RWPE1 (cell line): ENCODE results near the gene OARD1.

Source experiments
- CTCF ChIA-PET: fragments of 350-600 bp; sonication (Branson Sonifier 250); formaldehyde crosslinking; extraction: SDS; loops from one replicate; lab custom pipeline; 2021; lab: Yijun Ruan, JAX
- POLR2A ChIA-PET: fragments of 400-600 bp; formaldehyde crosslinking; extraction: SDS; loops from one replicate; lab custom pipeline; 2020; ENCODE audit warnings: antibody characterized with exemption; ENCODE audit not compliant: low non-redundant PET; lab: Yijun Ruan, JAX
- DNase-seq: peaks from one replicate; pipeline ENCODE4 v3.0.0; 2012; ENCODE audit warnings: low spot score
- H3K27ac ChIP-seq: fragments of 450-650 bp; 2 replicates; pipeline ENCODE4 v1.5.1; 2017
- TF ChIP-seq, protein P1 (sequence below): fragments of 450-650 bp; conservative IDR thresholded peaks from 2 replicates; pipeline ENCODE4 v1.5.1; 2017; ENCODE audit warnings: low read depth, mild to moderate bottlenecking

Gene OARD1

DNA sequence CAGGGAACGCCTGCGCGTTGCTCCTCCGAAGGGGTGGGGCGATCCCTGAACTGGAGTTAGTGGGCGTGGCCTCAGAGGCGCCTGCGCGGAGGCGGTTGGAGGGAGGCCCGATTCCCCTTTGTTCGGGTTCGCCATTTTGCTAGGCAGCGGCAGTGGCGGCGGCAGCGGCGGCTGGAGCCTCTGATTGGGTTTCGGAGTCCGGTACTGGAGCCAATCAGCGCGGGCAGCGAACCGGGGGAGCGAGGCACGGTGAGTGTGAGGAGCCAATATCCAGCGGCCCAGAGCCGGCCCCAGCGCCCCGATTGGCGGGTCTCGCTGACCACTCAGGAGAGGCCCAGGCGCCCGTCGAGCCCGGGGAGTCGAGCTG lies 663 bp upstream of the OARD1 start, which contains the start of gene NFYA:
Gene NFYA (plus strand): TSS at position 139 of the 367 bp plus-strand sequence. CDS start 6,116 bp downstream, outside the sequence.
- TF ChIP-seq, protein P1, sequence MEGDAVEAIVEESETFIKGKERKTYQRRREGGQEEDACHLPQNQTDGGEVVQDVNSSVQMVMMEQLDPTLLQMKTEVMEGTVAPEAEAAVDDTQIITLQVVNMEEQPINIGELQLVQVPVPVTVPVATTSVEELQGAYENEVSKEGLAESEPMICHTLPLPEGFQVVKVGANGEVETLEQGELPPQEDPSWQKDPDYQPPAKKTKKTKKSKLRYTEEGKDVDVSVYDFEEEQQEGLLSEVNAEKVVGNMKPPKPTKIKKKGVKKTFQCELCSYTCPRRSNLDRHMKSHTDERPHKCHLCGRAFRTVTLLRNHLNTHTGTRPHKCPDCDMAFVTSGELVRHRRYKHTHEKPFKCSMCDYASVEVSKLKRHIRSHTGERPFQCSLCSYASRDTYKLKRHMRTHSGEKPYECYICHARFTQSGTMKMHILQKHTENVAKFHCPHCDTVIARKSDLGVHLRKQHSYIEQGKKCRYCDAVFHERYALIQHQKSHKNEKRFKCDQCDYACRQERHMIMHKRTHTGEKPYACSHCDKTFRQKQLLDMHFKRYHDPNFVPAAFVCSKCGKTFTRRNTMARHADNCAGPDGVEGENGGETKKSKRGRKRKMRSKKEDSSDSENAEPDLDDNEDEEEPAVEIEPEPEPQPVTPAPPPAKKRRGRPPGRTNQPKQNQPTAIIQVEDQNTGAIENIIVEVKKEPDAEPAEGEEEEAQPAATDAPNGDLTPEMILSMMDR: no peak
- peak; percentile 99 for DNase-seq
- POLR2A ChIA-PET: interaction anchor here (0.6 to 1.1 kb wide), 2 partner anchors 27 to 633 kb away, joined by 3 to 4 read pairs; no protein-coding TSS in a partner anchor
- H3K27ac ChIP-seq: peak within 1 kb of the TSS; percentile 100
- CTCF ChIA-PET: interaction anchor here (0.7 kb wide), 1 partner anchor 105 kb away, joined by 3 read pairs; no protein-coding TSS in a partner anchor

DNA sequence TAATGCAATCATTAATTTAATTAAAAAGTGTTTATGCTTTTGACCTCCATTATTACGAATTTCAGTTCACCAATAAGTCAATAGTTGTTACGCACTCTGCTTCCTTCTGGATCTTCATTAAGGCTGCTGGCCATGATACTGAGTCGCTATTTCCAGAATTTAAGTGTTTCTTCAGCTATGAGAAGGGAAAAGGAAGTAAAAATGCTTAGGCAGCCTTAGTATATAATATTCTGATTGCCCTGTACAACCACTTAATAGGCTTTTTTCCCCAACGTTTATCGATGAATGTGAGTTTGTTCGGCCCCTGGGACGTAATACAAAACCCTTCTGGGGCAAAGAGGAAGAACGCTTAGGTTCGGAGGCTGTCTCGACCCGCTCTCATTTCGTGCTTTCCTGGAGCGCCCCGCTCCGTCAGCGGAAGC lies 644 bp downstream of the OARD1 start:
- no peak for DNase-seq
- CTCF ChIA-PET: no interaction called here
- POLR2A ChIA-PET: no interaction called here
- H3K27ac ChIP-seq: peak overlapping the region; percentile 100
- TF ChIP-seq, protein P1: no peak

DNA sequence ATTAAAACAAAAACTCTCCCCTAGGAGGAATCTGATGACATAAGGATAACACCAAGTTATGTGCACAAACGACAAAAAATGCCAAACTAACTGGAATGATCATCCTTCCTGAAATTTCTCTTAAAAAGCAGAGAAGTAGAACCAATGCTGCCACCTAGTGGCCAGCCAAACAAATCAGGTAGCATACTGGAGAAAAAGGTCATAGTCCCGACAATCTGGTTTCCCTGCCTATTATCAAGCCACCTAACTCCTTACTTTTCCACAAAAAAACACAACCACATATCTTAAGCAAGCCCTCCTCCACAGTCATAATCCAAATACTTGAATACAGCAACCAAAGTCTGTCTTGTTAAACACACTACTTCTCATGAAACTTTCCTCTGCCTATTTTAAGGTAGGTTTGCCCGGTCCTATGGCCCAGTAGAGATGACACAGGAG lies 5.3 kb downstream of the OARD1 start:
- H3K27ac ChIP-seq: no peak overlapping the region
- TF ChIP-seq, protein P1: peak; percentile 82
- CTCF ChIA-PET: interaction anchor here (0.9 kb wide), 1 partner anchor 354 kb away, joined by 3 read pairs; no protein-coding TSS in a partner anchor
- peak; percentile 22 for DNase-seq
- POLR2A ChIA-PET: no interaction called here

DNA sequence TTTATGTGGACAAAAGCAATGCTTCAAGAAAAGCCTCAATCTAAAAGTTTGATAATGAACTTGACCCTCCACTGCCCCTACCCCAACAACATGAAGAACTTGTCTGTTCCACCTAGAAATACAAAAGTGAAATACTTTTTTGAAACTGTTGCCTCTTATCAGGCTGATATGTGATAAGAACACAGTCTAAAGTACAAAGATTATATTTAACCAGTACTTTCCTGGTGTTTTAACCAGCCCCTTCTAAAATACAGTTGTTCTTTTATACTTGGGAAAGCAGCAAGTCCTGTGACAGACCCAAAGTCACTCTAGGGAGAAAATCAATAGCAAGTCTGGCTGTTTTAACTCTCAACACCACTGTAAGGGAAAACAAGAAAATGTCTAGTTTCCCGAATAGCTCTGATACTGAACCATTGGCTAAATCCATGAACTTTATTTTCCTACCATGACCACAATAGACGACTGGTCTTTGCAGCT lies 6.6 kb downstream of the OARD1 start:
- no peak for DNase-seq
- TF ChIP-seq, protein P1: no peak
- H3K27ac ChIP-seq: no peak overlapping the region
- ChIA-PET POLR2A (no interaction called here), CTCF (interaction anchor here (0.6 kb wide), 1 partner anchor 561 kb away, joined by 3 read pairs; no protein-coding TSS in a partner anchor)

DNA sequence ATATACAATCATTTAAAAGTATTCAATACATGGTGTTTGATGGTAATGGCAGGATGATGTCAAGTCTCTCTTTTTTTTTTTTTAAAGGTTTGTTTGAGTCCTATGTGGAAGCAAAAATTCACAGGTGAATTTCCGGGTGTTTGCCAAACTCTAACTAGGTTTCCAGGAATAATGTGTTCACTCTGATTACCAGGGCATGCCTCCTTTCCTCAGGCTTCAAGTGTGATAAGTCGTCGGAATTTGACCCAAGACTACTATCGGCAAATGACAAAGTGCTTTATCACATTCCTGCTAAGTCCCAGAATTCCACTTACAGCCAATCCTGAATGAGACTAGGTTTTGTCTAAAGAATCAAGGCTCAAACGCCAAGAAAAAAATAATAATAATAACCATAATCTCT lies 7.3 kb downstream of the OARD1 start:
- H3K27ac ChIP-seq: no peak overlapping the region
- DNase-seq: no peak
- POLR2A ChIA-PET: no interaction called here
- TF ChIP-seq, protein P1: no peak
- CTCF ChIA-PET: no interaction called here

DNA sequence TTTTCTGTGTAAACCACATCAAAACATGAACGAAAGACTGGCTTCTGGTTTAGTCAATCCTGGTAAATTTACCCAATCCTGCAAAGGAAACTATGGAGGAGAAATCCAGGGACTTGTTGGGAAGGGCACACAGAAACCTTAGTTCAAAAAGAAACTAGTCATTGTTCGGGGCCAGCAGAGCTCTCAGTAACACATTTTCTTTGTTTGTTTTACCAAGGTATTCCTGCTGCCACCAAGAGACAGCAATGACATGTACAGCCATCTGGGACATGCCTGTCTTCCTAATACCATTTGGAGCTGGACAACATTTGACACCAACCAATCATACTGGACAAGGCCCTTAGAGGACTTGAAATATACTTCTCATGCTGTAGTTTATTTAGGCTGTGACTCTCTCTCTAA lies 8.3 kb downstream of the OARD1 start:
- TF ChIP-seq, protein P1: no peak
- no peak overlapping the region for H3K27ac ChIP-seq
- POLR2A ChIA-PET: no interaction called here
- no peak for DNase-seq
- CTCF ChIA-PET: no interaction called here
